Endothelial cell (in vitro differentiated cells): ENCODE data around the gene HSP90AB1. TPM values are rescaled to one million over a fixed set of nuclear protein-coding genes. Genes with fewer than 3 reads are reported as not detected.

Experiments used
- DNase-seq: peaks from one replicate; pipeline ENCODE4 v3.0.0; 2021; ENCODE audit warnings: low spot score
- H3K27ac Mint-ChIP-seq: one replicate; pipeline ENCODE4 v1.8.0; 2021; ENCODE audit warnings: mixed read lengths, inconsistent platforms; ENCODE audit not compliant: unreplicated experiment
- H3K27me3 Mint-ChIP-seq: one replicate; pipeline ENCODE4 v1.8.0; 2021; ENCODE audit warnings: mild to moderate bottlenecking, moderate library complexity, mixed read lengths, inconsistent platforms; ENCODE audit not compliant: unreplicated experiment
- H3K36me3 Mint-ChIP-seq: one replicate; pipeline ENCODE4 v1.8.0; 2021; ENCODE audit warnings: mild to moderate bottlenecking, low read depth, mixed read lengths, inconsistent platforms; ENCODE audit not compliant: unreplicated experiment
- H3K4me1 Mint-ChIP-seq: one replicate; pipeline ENCODE4 v1.8.0; 2021; ENCODE audit warnings: mild to moderate bottlenecking, mixed read lengths, inconsistent platforms; ENCODE audit not compliant: unreplicated experiment
- H3K4me3 Mint-ChIP-seq: one replicate; pipeline ENCODE4 v1.8.0; 2021; ENCODE audit warnings: mild to moderate bottlenecking, mixed read lengths, inconsistent platforms; ENCODE audit not compliant: unreplicated experiment
- H3K9me3 Mint-ChIP-seq: one replicate; pipeline ENCODE4 v1.8.0; 2021; ENCODE audit warnings: mixed read lengths, inconsistent platforms; ENCODE audit not compliant: unreplicated experiment
- total RNA-seq: library from RNA; stranded (reverse); fragmentation: NEBNext Ultra II Directional; extraction: Animal tissue kit (Norgen Biotek cat#: 25700); gene quantifications from one replicate; pipeline ENCODE4 v1.2.1, GENCODE V29; 2021; ENCODE audit not compliant: unreplicated experiment
- TF ChIP-seq, protein P1 (sequence below): fragments of 200-600 bp; sonication (generic); IDR thresholded peaks from one replicate; pipeline ENCODE4 v1.5.0; 2021; ENCODE audit warnings: antibody characterized with exemption; ENCODE audit not compliant: unreplicated experiment

HSP90AB1 gene
- total RNA-seq, 1 donor from 2014 or later = 962 TPM

DNA sequence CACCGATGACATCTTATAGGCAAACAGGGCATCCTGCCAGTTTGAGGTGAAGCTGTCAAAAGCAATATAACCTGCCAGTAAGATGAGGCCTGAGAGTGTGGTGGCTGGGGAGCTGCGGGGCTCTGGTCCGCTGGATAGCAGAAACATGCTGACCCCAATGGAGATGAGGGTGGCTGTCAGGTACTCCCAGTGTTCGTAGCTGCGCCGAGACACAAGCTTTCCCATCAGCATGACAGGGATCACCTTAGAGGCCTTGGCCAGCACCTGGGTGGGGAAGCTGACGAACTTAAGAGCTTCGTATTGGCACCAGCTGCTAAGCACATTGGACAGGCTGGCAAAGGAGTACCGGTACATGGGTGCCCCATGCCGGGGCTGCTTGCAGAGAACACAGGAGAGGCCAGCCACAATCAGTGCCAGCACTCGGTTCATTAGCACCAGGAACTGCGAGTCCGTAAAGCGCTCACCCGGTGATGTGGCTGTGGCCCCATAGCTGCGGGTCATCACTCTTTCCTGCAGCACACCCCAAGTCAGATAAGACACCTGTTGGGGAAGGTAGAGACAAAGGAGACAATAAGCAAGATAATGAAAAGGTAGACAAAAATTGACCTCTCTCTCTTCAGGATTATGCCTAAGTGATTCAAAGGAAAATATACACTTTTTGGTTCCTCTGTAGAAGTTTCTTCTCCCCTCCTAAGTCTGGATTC, 8.4 kb downstream of the HSP90AB1 start:
- no peak for DNase-seq
- TF ChIP-seq, protein P1, sequence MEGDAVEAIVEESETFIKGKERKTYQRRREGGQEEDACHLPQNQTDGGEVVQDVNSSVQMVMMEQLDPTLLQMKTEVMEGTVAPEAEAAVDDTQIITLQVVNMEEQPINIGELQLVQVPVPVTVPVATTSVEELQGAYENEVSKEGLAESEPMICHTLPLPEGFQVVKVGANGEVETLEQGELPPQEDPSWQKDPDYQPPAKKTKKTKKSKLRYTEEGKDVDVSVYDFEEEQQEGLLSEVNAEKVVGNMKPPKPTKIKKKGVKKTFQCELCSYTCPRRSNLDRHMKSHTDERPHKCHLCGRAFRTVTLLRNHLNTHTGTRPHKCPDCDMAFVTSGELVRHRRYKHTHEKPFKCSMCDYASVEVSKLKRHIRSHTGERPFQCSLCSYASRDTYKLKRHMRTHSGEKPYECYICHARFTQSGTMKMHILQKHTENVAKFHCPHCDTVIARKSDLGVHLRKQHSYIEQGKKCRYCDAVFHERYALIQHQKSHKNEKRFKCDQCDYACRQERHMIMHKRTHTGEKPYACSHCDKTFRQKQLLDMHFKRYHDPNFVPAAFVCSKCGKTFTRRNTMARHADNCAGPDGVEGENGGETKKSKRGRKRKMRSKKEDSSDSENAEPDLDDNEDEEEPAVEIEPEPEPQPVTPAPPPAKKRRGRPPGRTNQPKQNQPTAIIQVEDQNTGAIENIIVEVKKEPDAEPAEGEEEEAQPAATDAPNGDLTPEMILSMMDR = no peak
- peaks cover 36% of the 10 kb centered on the region for H3K4me1 Mint-ChIP-seq
- no peak overlapping the region for H3K27ac Mint-ChIP-seq
- H3K4me3 Mint-ChIP-seq = peak overlapping the region; percentile 92
- H3K36me3 Mint-ChIP-seq = peaks cover 62% of the 10 kb centered on the region
- peaks cover 14% of the 10 kb centered on the region for H3K27me3 Mint-ChIP-seq
- H3K9me3 Mint-ChIP-seq = no peaks in the 10 kb centered on the region

DNA sequence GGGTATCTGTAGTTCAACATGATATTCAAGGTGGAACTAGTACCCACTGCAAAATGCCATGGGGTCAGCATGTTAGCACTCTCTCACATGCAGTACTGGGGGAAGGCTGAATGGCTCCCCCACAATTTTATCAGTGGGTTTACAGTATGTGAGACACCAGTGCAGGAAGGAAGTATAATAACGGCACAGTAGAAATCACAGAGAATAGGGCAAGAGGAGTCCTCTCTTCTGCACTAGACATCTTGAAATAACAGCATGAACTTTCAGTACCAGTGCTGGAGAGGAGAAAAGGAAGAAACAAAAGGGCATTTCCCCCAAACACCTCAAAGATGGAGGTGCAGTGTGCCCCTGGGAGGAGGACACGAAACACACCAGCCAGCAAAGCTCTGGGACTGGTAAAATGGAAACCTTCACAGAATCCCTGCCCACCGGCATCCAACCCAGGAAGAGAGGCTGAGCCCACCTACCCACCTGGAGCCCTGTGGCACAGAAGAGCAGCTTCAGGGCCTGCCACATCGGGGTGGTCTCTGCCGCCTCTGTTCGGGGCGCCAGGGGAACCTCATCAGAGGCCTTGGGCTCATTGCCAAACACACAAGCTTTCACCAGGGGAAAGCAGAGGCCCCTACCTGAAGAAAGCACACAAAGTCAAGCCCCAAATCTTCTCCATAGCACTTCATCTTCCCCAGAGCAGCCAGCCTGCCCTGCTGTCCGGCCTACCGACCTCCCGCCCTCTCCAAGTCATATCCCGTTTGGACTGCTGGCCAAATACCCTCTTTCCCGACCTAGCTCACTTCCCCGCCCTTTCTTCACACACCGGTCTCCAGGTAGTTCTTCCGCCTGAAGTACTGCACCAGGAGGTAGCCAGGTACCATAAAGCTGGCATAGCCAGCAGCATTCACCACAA, 9.2 kb downstream of the HSP90AB1 start:
- TF ChIP-seq, protein P1 = no peak
- no peak for DNase-seq
- Mint-ChIP-seq H3K27ac (peak overlapping the region; percentile 57), H3K4me3 (peak overlapping the region; percentile 92), H3K36me3 (peaks cover 63% of the 10 kb centered on the region), H3K27me3 (peaks cover 14% of the 10 kb centered on the region), H3K4me1 (peaks cover 34% of the 10 kb centered on the region), H3K9me3 (no peaks in the 10 kb centered on the region)

DNA sequence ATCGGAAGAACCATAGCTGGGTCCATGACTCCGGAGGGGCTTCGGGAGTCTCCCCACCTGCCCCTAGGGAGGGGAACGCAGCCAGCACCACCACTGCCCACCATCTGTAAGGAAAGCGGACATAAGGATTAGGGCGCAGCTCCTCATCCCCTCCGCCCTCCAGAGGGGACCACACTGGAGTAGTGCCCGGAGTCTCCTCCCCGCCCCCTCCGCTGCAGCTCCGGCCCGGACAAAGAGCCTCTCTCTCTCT, 9.8 kb downstream of the HSP90AB1 start:
- H3K4me1 Mint-ChIP-seq = peaks cover 34% of the 10 kb centered on the region
- peak overlapping the region; percentile 92 for H3K4me3 Mint-ChIP-seq
- H3K27ac Mint-ChIP-seq = peak overlapping the region; percentile 57
- TF ChIP-seq, protein P1 = no peak
- H3K36me3 Mint-ChIP-seq = peaks cover 59% of the 10 kb centered on the region
- H3K9me3 Mint-ChIP-seq = no peaks in the 10 kb centered on the region
- peaks cover 14% of the 10 kb centered on the region for H3K27me3 Mint-ChIP-seq
- DNase-seq = no peak

DNA sequence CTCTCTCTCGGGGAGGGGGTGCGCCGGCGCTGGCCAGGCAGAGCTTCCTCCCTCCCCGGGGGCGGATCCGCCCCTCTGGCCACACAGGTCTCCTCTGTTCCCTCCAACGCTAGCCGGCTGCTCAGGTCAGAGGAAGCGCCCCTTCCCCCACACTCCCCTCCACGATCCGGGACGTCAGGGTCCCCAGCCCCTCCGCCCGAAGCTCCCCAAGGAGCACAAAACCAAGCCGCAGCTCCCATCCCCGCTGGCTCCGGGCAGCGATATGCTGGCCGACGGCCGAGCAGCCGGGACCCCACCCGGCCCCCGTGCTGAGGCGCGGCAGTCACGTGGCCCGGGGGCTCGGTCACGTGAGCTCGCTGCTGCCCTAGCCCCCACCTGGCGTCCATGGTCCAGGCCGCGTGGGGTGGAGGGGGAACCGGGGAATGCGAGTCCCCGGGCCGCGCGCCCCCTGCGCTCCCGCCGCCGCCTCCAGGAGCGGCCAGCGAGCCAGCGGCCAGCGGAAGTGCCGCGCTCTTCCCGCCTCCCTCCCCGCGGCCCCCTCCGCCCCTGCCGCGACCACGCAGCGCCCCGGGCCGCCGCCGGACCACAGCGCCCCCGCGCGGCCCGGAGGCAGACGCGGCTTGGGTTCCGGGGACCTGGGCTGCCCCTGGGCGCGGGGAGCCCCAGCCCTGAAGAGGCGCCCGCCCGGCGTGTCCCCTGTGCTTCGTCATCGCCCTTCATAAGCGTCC, 10.3 kb downstream of the HSP90AB1 start, which contains the start of gene SLC35B2:
TSS of gene SLC35B2 (minus strand) at position 504 of the 728 bp plus-strand sequence. CDS start at position 386, 118 bp downstream.
- peak; percentile 69 for DNase-seq
- H3K4me1 Mint-ChIP-seq = peaks cover 37% of the 10 kb centered on the region
- H3K9me3 Mint-ChIP-seq = no peaks in the 10 kb centered on the region
- H3K36me3 Mint-ChIP-seq = peaks cover 54% of the 10 kb centered on the region
- H3K27ac Mint-ChIP-seq = peak within 1 kb of the TSS; percentile 90
- TF ChIP-seq, protein P1 = peak; percentile 87
- peaks cover 14% of the 10 kb centered on the region for H3K27me3 Mint-ChIP-seq
- H3K4me3 Mint-ChIP-seq = peak within 1 kb of the TSS; percentile 92
